NCI-H446 treated with DMSO at 0.1 percent for 48 hours (cell line): ENCODE results near the gene FAM177A1.

Experiments
- DNase-seq: peaks from one replicate; lab custom pipeline; 2025; lab: John Stamatoyannopoulos, UW

FAM177A1 gene

GRCh38 chr14:35123388-35123703, 77.3 kb downstream of the FAM177A1 start:
- no peak for DNase-seq

GRCh38 chr14:35124127-35124526, 78.1 kb downstream of the FAM177A1 start:
- no peak for DNase-seq
